Thoracic aorta (tissue), 2 donors: ENCODE results near the gene TRIP13. TPM values are rescaled to one million over a fixed set of nuclear protein-coding genes. Genes with fewer than 3 reads are reported as not detected.
A peak's percentile ranks its signal among the peaks of the same experiment; 100 is the strongest.
"Not testable (repeated sequence)": the region's sequence is repeated elsewhere in the genome, so short reads cannot be mapped to it uniquely, and the experiment has no call there.

ENCODE experiments used
- ATAC-seq: fragments of 150-250 bp; one replicate; pipeline ENCODE4 v1.8.0; 2017; ENCODE audit warnings: low read depth; ENCODE audit not compliant: insufficient number of reproducible peaks, low FRiP score
- DNase-seq: peaks from one replicate; pipeline ENCODE4 v3.0.0-alpha.2; 2020; ENCODE audit warnings: low spot score
- H3K27ac ChIP-seq, 2 donors: fragments of 200-600 bp; sonication (generic); 1 replicate in 1 of 2; 2 replicates in 1 of 2; pipeline ENCODE4 v1.5.1; 2016; ENCODE audit warnings: mild to moderate bottlenecking in 2 of 2, moderate library complexity in 2 of 2
- H3K27me3 ChIP-seq: fragments of 200-600 bp; sonication (generic); replicated peaks from 2 replicates; pipeline ENCODE4 v1.6.0; 2016; ENCODE audit warnings: mild to moderate bottlenecking; ENCODE audit not compliant: insufficient read depth
- H3K36me3 ChIP-seq: fragments of 200-600 bp; sonication (generic); one replicate; pipeline ENCODE4 v1.5.1; 2016
- H3K4me1 ChIP-seq, 2 donors: fragments of 200-600 bp; sonication (generic); 1 replicate in 1 of 2; 2 replicates in 1 of 2; pipeline versions ENCODE4 v1.5.1 to v1.6.0; 2016; ENCODE audit warnings: low read depth in 2 of 2, mild to moderate bottlenecking in 1 of 2; ENCODE audit not compliant: control insufficient read depth in 1 of 2
- H3K4me3 ChIP-seq: fragments of 200-600 bp; sonication (generic); 2 replicates; pipeline ENCODE4 v1.5.1; 2016; ENCODE audit warnings: mild to moderate bottlenecking
- H3K9me3 ChIP-seq: fragments of 200-600 bp; sonication (generic); 2 replicates; pipeline ENCODE4 v1.5.1; 2016
- total RNA-seq, 2 donors: library from RNA; depleted of rRNA; stranded (reverse); fragments of >200 nt; gene quantifications; one replicate each; pipeline versions ENCODE4 v1.1.0 to v1.2.3, GENCODE V29; 2016
- TF ChIP-seq, protein P1 (sequence below): fragments of 200-600 bp; sonication (generic); IDR thresholded peaks from one replicate; pipeline ENCODE4 v1.5.1; 2019; ENCODE audit warnings: antibody characterized with exemption

The TRIP13 gene
- total RNA-seq, 2 donors from 2014 or later = 1.6 TPM; not detected in 1

GRCh38 chr5:923281-923873, 30.7 kb downstream of the TRIP13 start:
- Histone ChIP-seq H3K9me3 (no peaks in the 10 kb centered on the region), H3K4me1 (peaks cover 3 to 10% of the 10 kb centered on the region in 2 donors), H3K27ac (no peak overlapping the region), H3K27me3 (no peaks in the 10 kb centered on the region), H3K36me3 (no peaks in the 10 kb centered on the region), H3K4me3 (no peak overlapping the region)
- ATAC-seq (no peak), DNase-seq (no peak)
- TF ChIP-seq, protein P1, sequence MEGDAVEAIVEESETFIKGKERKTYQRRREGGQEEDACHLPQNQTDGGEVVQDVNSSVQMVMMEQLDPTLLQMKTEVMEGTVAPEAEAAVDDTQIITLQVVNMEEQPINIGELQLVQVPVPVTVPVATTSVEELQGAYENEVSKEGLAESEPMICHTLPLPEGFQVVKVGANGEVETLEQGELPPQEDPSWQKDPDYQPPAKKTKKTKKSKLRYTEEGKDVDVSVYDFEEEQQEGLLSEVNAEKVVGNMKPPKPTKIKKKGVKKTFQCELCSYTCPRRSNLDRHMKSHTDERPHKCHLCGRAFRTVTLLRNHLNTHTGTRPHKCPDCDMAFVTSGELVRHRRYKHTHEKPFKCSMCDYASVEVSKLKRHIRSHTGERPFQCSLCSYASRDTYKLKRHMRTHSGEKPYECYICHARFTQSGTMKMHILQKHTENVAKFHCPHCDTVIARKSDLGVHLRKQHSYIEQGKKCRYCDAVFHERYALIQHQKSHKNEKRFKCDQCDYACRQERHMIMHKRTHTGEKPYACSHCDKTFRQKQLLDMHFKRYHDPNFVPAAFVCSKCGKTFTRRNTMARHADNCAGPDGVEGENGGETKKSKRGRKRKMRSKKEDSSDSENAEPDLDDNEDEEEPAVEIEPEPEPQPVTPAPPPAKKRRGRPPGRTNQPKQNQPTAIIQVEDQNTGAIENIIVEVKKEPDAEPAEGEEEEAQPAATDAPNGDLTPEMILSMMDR = peak; percentile 47

DNA sequence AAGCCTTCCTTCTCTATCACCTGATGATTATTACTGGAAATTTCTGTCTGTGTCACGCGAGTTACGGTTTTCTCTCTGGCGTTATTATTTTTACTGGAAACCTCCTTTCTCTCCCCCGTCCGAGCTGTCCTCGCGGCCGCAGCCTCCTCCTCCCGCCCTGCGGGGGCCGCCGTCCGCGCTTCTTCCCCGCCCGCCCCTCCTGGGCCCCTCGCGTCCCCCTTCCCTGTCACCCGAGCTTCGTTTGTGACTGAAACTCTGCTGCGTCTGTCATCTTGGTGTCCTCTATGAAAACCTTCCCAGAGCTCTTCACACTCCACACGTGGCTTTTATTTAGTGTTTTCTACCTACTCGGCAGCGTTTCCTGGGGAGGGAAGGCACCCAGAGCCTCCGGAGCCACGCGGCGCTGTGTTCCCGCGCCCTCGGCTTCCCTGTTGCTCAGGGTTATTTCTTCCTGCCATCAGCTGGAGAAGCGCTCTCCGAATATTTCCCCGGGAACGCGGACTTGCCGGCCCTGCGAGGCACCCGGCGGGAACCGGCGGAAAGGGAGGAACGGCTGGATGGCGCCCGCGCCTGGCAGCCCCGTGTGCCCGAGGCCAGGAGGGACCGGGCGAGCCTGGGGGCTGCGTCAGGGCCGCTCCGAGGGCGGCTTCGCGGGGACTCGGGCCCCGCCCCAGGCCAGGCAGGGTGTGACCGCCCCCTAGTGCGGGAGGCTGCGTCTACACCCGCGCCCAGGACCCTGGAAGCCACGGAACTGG, 33.9 kb downstream of the TRIP13 start:
- Histone ChIP-seq H3K9me3 (no peaks in the 10 kb centered on the region), H3K4me1 (peaks cover 3 to 10% of the 10 kb centered on the region in 2 donors), H3K27ac (no peak overlapping the region), H3K27me3 (no peaks in the 10 kb centered on the region), H3K4me3 (peak overlapping the region; percentile 56), H3K36me3 (no peaks in the 10 kb centered on the region)
- no peak for ATAC-seq
- TF ChIP-seq, protein P1 = no peak
- DNase-seq = no peak

GRCh38 chr5:927172-928015, 34.7 kb downstream of the TRIP13 start:
- Histone ChIP-seq H3K4me3 (peak overlapping the region; percentile 56), H3K4me1 (peaks cover 3 to 10% of the 10 kb centered on the region in 2 donors), H3K27ac (no peak overlapping the region), H3K36me3 (no peaks in the 10 kb centered on the region), H3K27me3 (no peaks in the 10 kb centered on the region), H3K9me3 (no peaks in the 10 kb centered on the region)
- DNase-seq (no peak), ATAC-seq (no peak)
- TF ChIP-seq, protein P1 = no peak

DNA sequence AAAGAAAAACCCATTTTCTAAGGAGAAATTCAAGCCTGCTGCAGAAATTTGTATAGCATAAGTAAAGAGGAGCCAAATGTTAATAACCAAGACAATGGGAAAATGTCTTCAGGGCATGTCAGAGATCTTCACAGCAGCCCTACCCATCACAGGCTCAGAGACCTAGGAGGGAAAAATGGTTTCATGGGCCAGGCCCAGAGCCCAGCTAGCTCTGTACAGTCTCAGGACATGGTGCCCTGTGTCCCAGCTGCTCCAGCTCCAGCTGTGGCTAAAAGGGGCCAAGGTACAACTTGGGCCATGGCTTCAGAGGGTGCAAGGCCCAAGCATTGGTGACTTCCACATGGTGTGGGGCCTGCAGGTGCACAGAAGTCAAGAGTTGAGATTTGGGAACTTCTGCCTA, 36.5 kb downstream of the TRIP13 start:
- DNase-seq, H3K27ac ChIP-seq, ATAC-seq, H3K27me3 ChIP-seq, H3K4me3 ChIP-seq, H3K9me3 ChIP-seq, H3K36me3 ChIP-seq: not testable (repeated sequence)
- peaks cover 3 to 10% of the 10 kb centered on the region in 2 donors for H3K4me1 ChIP-seq

DNA sequence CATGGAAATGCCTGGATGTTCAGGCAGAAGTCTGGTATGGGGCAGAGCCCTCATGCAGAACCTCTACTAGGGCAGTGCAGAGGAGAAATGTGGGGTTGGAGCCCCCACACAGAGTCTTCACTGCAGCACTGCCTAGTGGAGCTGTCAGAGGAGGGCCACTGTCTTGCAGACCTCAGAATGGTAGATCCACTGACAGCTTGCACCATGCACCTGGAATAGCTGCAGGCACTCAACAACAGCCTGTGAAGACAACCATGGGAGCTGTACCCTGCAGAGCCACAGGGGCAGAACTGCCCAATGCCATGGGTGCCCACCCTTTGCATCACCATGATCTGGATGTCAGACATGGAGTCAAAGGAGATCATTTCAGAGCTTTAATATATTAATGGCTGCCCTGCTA, 36.9 kb downstream of the TRIP13 start:
- no peak overlapping the region for H3K4me3 ChIP-seq
- ATAC-seq (no peak), DNase-seq (no peak)
- no peak overlapping the region for H3K27ac ChIP-seq
- no peaks in the 10 kb centered on the region for H3K9me3 ChIP-seq
- TF ChIP-seq, protein P1 = no peak
- H3K4me1 ChIP-seq = peaks cover 3 to 10% of the 10 kb centered on the region in 2 donors
- H3K27me3 ChIP-seq = no peaks in the 10 kb centered on the region
- H3K36me3 ChIP-seq = no peaks in the 10 kb centered on the region
